Measurements from ENCODE around the gene SPDYE4.

SPDYE4 gene

GRCh38 chr17:8732406-8733085 lies 25.8 kb downstream of the SPDYE4 start:
- no peak for ATAC-seq
- no peak for TF ChIP-seq TCF4 (CRISPR knock-in tag; IDR thresholded peaks at IDR 0.05; ENCODE audit: borderline replicate concordance)
- TF ChIP-seq CREB5 (CRISPR knock-in tag; IDR thresholded peaks at IDR 0.05; ENCODE audit: low read depth): no peak
- TF ChIP-seq, protein P1, sequence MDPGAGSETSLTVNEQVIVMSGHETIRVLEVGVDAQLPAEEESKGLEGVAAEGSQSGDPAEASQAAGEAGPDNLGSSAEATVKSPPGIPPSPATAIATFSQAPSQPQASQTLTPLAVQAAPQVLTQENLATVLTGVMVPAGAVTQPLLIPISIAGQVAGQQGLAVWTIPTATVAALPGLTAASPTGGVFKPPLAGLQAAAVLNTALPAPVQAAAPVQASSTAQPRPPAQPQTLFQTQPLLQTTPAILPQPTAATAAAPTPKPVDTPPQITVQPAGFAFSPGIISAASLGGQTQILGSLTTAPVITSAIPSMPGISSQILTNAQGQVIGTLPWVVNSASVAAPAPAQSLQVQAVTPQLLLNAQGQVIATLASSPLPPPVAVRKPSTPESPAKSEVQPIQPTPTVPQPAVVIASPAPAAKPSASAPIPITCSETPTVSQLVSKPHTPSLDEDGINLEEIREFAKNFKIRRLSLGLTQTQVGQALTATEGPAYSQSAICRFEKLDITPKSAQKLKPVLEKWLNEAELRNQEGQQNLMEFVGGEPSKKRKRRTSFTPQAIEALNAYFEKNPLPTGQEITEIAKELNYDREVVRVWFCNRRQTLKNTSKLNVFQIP (CRISPR knock-in tag; IDR thresholded peaks at IDR 0.05; ENCODE audit: borderline replicate concordance, low read depth): no peak
- no peak for TF ChIP-seq PPARA (CRISPR knock-in tag; IDR thresholded peaks at IDR 0.05; ENCODE audit: borderline replicate concordance)
- TF ChIP-seq ZNF8 (CRISPR knock-in tag; IDR thresholded peaks at IDR 0.05): no peak
- no peak for TF ChIP-seq RARB (CRISPR knock-in tag; IDR thresholded peaks at IDR 0.05)
- TF ChIP-seq, protein P2, sequence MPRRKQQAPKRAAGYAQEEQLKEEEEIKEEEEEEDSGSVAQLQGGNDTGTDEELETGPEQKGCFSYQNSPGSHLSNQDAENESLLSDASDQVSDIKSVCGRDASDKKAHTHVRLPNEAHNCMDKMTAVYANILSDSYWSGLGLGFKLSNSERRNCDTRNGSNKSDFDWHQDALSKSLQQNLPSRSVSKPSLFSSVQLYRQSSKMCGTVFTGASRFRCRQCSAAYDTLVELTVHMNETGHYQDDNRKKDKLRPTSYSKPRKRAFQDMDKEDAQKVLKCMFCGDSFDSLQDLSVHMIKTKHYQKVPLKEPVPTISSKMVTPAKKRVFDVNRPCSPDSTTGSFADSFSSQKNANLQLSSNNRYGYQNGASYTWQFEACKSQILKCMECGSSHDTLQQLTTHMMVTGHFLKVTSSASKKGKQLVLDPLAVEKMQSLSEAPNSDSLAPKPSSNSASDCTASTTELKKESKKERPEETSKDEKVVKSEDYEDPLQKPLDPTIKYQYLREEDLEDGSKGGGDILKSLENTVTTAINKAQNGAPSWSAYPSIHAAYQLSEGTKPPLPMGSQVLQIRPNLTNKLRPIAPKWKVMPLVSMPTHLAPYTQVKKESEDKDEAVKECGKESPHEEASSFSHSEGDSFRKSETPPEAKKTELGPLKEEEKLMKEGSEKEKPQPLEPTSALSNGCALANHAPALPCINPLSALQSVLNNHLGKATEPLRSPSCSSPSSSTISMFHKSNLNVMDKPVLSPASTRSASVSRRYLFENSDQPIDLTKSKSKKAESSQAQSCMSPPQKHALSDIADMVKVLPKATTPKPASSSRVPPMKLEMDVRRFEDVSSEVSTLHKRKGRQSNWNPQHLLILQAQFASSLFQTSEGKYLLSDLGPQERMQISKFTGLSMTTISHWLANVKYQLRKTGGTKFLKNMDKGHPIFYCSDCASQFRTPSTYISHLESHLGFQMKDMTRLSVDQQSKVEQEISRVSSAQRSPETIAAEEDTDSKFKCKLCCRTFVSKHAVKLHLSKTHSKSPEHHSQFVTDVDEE (CRISPR knock-in tag; IDR thresholded peaks at IDR 0.05): no peak
- TF ChIP-seq CSRNP3 (CRISPR knock-in tag; IDR thresholded peaks at IDR 0.05): no peak
- TF ChIP-seq CSDC2 (CRISPR knock-in tag; IDR thresholded peaks at IDR 0.05): no peak
- TF ChIP-seq ZNF565 (CRISPR knock-in tag; conservative IDR thresholded peaks at IDR 0.05; ENCODE audit: low read depth): no peak
- TF ChIP-seq ZNF70 (CRISPR knock-in tag; IDR thresholded peaks at IDR 0.05): no peak
- no peak for TF ChIP-seq ZC3H10 (CRISPR knock-in tag; IDR thresholded peaks at IDR 0.05)
- TF ChIP-seq BACH2 (CRISPR knock-in tag; IDR thresholded peaks at IDR 0.05; ENCODE audit: borderline replicate concordance): no peak
- no peak for TF ChIP-seq SNAI2 (CRISPR knock-in tag; IDR thresholded peaks at IDR 0.05)
- TF ChIP-seq ZFP3 (CRISPR knock-in tag; IDR thresholded peaks at IDR 0.05): no peak
- no peak for TF ChIP-seq ISL1 (CRISPR knock-in tag; IDR thresholded peaks at IDR 0.05)

DNA sequence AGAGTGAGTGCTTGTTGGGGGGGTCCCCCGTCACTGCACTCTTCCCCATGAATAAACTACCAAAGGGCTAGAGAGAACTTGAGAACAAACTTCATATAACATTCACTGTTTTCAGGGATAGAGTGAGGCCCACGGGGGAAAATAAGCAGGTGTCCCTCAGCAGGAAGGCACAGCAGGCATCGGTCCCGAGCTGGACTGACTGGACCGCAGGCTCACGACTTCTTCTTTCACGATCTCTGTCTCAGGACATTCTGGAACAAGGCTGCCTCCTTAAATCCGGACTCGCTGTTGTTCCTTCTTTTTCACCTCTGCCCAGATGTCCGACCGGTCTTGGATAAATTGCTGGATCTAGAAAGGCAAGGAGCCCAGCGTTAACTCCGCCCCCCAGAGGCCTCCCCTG lies 28.5 kb downstream of the SPDYE4 start:
- no peak for ATAC-seq
- TF ChIP-seq, protein P2 (CRISPR knock-in tag; IDR thresholded peaks at IDR 0.05): no peak
- no peak for TF ChIP-seq OSR1 (CRISPR knock-in tag; IDR thresholded peaks at IDR 0.05)
- TF ChIP-seq RARB (CRISPR knock-in tag; IDR thresholded peaks at IDR 0.05): no peak
- no peak for TF ChIP-seq ESRRG (CRISPR knock-in tag; IDR thresholded peaks at IDR 0.05)
- TF ChIP-seq CREB5 (CRISPR knock-in tag; IDR thresholded peaks at IDR 0.05; ENCODE audit: low read depth): no peak
- no peak for TF ChIP-seq ISL1 (CRISPR knock-in tag; IDR thresholded peaks at IDR 0.05)
- TF ChIP-seq, protein P3, sequence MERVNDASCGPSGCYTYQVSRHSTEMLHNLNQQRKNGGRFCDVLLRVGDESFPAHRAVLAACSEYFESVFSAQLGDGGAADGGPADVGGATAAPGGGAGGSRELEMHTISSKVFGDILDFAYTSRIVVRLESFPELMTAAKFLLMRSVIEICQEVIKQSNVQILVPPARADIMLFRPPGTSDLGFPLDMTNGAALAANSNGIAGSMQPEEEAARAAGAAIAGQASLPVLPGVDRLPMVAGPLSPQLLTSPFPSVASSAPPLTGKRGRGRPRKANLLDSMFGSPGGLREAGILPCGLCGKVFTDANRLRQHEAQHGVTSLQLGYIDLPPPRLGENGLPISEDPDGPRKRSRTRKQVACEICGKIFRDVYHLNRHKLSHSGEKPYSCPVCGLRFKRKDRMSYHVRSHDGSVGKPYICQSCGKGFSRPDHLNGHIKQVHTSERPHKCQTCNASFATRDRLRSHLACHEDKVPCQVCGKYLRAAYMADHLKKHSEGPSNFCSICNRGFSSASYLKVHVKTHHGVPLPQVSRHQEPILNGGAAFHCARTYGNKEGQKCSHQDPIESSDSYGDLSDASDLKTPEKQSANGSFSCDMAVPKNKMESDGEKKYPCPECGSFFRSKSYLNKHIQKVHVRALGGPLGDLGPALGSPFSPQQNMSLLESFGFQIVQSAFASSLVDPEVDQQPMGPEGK (CRISPR knock-in tag; IDR thresholded peaks at IDR 0.05; ENCODE audit: borderline replicate concordance): no peak
- TF ChIP-seq TOX (CRISPR knock-in tag; IDR thresholded peaks at IDR 0.05; ENCODE audit: borderline replicate concordance): no peak
- TF ChIP-seq GLIS3 (CRISPR knock-in tag; IDR thresholded peaks at IDR 0.05): no peak
- no peak for TF ChIP-seq BACH2 (CRISPR knock-in tag; IDR thresholded peaks at IDR 0.05; ENCODE audit: borderline replicate concordance)
- TF ChIP-seq SNAI2 (CRISPR knock-in tag; IDR thresholded peaks at IDR 0.05): no peak
- TF ChIP-seq ZFP3 (CRISPR knock-in tag; IDR thresholded peaks at IDR 0.05): no peak
- no peak for TF ChIP-seq ZNF8 (CRISPR knock-in tag; IDR thresholded peaks at IDR 0.05)

All from SK-N-SH treated with all-trans-retinoic acid at 6 μM for 48 hours (cell line).